Measurements from ENCODE around the gene MACROH2A1. TPM values are rescaled to one million over a fixed set of nuclear protein-coding genes. Genes with fewer than 3 reads are reported as not detected.

The MACROH2A1 gene
- polyA plus RNA-seq, 6 donors from 2014 or later: 85.2 to 170 (median 120) TPM

- H3K36me3 Mint-ChIP-seq: peaks cover 0 to 7% of the 10 kb centered on the region in 2 donors
- H3K27ac Mint-ChIP-seq: no peak overlapping the region
- no peaks in the 10 kb centered on the region for H3K4me1 Mint-ChIP-seq
- no peaks in the 10 kb centered on the region for H3K9me3 Mint-ChIP-seq
- H3K27me3 Mint-ChIP-seq: no peaks in the 10 kb centered on the region
- H3K4me3 Mint-ChIP-seq: no peak overlapping the region
- no peak for DNase-seq
- no peak for ATAC-seq (ENCODE audit: low read depth in 2 of 2)
Measured at GRCh38 chr5:135333732-135334515, 65.1 kb downstream of the MACROH2A1 start.

- Mint-ChIP-seq H3K4me3 (no peak overlapping the region), H3K9me3 (no peaks in the 10 kb centered on the region), H3K27me3 (no peaks in the 10 kb centered on the region), H3K36me3 (peaks cover 0 to 7% of the 10 kb centered on the region in 2 donors), H3K4me1 (no peaks in the 10 kb centered on the region), H3K27ac (no peak overlapping the region)
- ATAC-seq (ENCODE audit: low read depth in 2 of 2): no peak
- DNase-seq: peak; percentile 6
Measured at GRCh38 chr5:135332519-135333150, 66.4 kb downstream of the MACROH2A1 start.

GRCh38 chr5:135331612-135332011 is 67.4 kb downstream of the MACROH2A1 start:
- DNase-seq (no peak), ATAC-seq (ENCODE audit: low read depth in 2 of 2) (no peak)
- H3K4me3 Mint-ChIP-seq: no peak overlapping the region
- H3K27me3 Mint-ChIP-seq: no peaks in the 10 kb centered on the region
- H3K9me3 Mint-ChIP-seq: no peaks in the 10 kb centered on the region
- peaks cover 0 to 7% of the 10 kb centered on the region in 2 donors for H3K36me3 Mint-ChIP-seq
- H3K27ac Mint-ChIP-seq: no peak overlapping the region
- no peaks in the 10 kb centered on the region for H3K4me1 Mint-ChIP-seq

- H3K9me3 Mint-ChIP-seq: no peaks in the 10 kb centered on the region
- peaks cover 0 to 7% of the 10 kb centered on the region in 2 donors for H3K36me3 Mint-ChIP-seq
- H3K4me1 Mint-ChIP-seq: no peaks in the 10 kb centered on the region
- no peak overlapping the region for H3K4me3 Mint-ChIP-seq
- H3K27me3 Mint-ChIP-seq: no peaks in the 10 kb centered on the region
- DNase-seq: no peak
- no peak for ATAC-seq (ENCODE audit: low read depth in 2 of 2)
- no peak overlapping the region for H3K27ac Mint-ChIP-seq
Measured at GRCh38 chr5:135330798-135331096, 68.3 kb downstream of the MACROH2A1 start.

- Mint-ChIP-seq H3K4me3 (no peak overlapping the region), H3K36me3 (peaks cover 0 to 7% of the 10 kb centered on the region in 2 donors), H3K27ac (peak overlapping the region in 1 of 6 donors; percentile 59), H3K9me3 (no peaks in the 10 kb centered on the region), H3K4me1 (no peaks in the 10 kb centered on the region), H3K27me3 (no peaks in the 10 kb centered on the region)
- no peak for ATAC-seq (ENCODE audit: low read depth in 2 of 2)
- no peak for DNase-seq
Measured at GRCh38 chr5:135329913-135330797, 68.9 kb downstream of the MACROH2A1 start.

GRCh38 chr5:135329066-135329912 is 69.7 kb downstream of the MACROH2A1 start:
- no peak for ATAC-seq (ENCODE audit: low read depth in 2 of 2)
- H3K36me3 Mint-ChIP-seq: peaks cover 0 to 7% of the 10 kb centered on the region in 2 donors
- no peak for DNase-seq
- H3K4me3 Mint-ChIP-seq: no peak overlapping the region
- H3K27ac Mint-ChIP-seq: peak overlapping the region in 1 of 6 donors; percentile 63
- no peaks in the 10 kb centered on the region for H3K4me1 Mint-ChIP-seq
- no peaks in the 10 kb centered on the region for H3K27me3 Mint-ChIP-seq
- no peaks in the 10 kb centered on the region for H3K9me3 Mint-ChIP-seq

GRCh38 chr5:135328128-135328687 is 70.8 kb downstream of the MACROH2A1 start:
- no peaks in the 10 kb centered on the region for H3K36me3 Mint-ChIP-seq

GRCh38 chr5:135327429-135328127 is 71.5 kb downstream of the MACROH2A1 start:
- DNase-seq (no peak), ATAC-seq (ENCODE audit: low read depth in 2 of 2) (no peak)
- H3K9me3 Mint-ChIP-seq: no peaks in the 10 kb centered on the region
- no peaks in the 10 kb centered on the region for H3K27me3 Mint-ChIP-seq
- H3K27ac Mint-ChIP-seq: no peak overlapping the region
- no peak overlapping the region for H3K4me3 Mint-ChIP-seq
- no peaks in the 10 kb centered on the region for H3K4me1 Mint-ChIP-seq
- H3K36me3 Mint-ChIP-seq: no peaks in the 10 kb centered on the region

More at GRCh38 chr5:135328128-135328687, 70.8 kb downstream of the MACROH2A1 start:
- Mint-ChIP-seq H3K27ac (no peak overlapping the region), H3K27me3 (no peaks in the 10 kb centered on the region), H3K4me1 (no peaks in the 10 kb centered on the region), H3K9me3 (no peaks in the 10 kb centered on the region), H3K4me3 (no peak overlapping the region)
- DNase-seq: no peak
- no peak for ATAC-seq (ENCODE audit: low read depth in 2 of 2)

GRCh38 chr5:135326296-135327254 is 72.5 kb downstream of the MACROH2A1 start:
- Mint-ChIP-seq H3K27me3 (no peaks in the 10 kb centered on the region), H3K9me3 (no peaks in the 10 kb centered on the region), H3K36me3 (no peaks in the 10 kb centered on the region), H3K4me1 (no peaks in the 10 kb centered on the region), H3K4me3 (no peak overlapping the region), H3K27ac (no peak overlapping the region)
- ATAC-seq (ENCODE audit: low read depth in 2 of 2) (no peak), DNase-seq (no peak)

GRCh38 chr5:135324897-135325650 is 74.0 kb downstream of the MACROH2A1 start:
- Mint-ChIP-seq H3K27me3 (no peaks in the 10 kb centered on the region), H3K4me3 (no peak overlapping the region), H3K4me1 (no peaks in the 10 kb centered on the region), H3K27ac (peak overlapping the region in 1 of 6 donors; percentile 58), H3K36me3 (no peaks in the 10 kb centered on the region), H3K9me3 (no peaks in the 10 kb centered on the region)
- DNase-seq: no peak
- no peak for ATAC-seq (ENCODE audit: low read depth in 2 of 2)

- DNase-seq (no peak), ATAC-seq (ENCODE audit: low read depth in 2 of 2) (no peak)
- H3K27me3 Mint-ChIP-seq: no peaks in the 10 kb centered on the region
- H3K4me3 Mint-ChIP-seq: no peak overlapping the region
- H3K27ac Mint-ChIP-seq: no peak overlapping the region
- H3K9me3 Mint-ChIP-seq: no peaks in the 10 kb centered on the region
- H3K36me3 Mint-ChIP-seq: no peaks in the 10 kb centered on the region
- no peaks in the 10 kb centered on the region for H3K4me1 Mint-ChIP-seq
Measured at GRCh38 chr5:135324160-135324559, 74.9 kb downstream of the MACROH2A1 start.

Measured in naive B cell (primary cell).